K562 (cell line): ENCODE data around the gene TNIP1. TPM values are rescaled to one million over a fixed set of nuclear protein-coding genes. Genes with fewer than 3 reads are reported as not detected.
A peak's percentile ranks its signal among the peaks of the same experiment; 100 is the strongest.

ENCODE experiments used
- EGR1 ChIP-seq: fragments of 450-650 bp; conservative IDR thresholded peaks from 2 replicates; pipeline ENCODE4 v1.6.1; 2017; ENCODE audit warnings: mild to moderate bottlenecking
- MGA ChIP-seq: fragments of 450-650 bp; IDR thresholded peaks from 2 replicates; pipeline ENCODE4 v1.6.1; 2016; ENCODE audit warnings: mild to moderate bottlenecking, moderate library complexity
- NCOA4 ChIP-seq: fragments of 450-650 bp; IDR thresholded peaks from 2 replicates; pipeline ENCODE4 v1.6.1; 2018; ENCODE audit warnings: mild to moderate bottlenecking; ENCODE audit not compliant: partially characterized antibody
- NR2F6 ChIP-seq: fragments of 450-650 bp; formaldehyde crosslinking; IDR thresholded peaks from 2 replicates; pipeline ENCODE4 v1.4.0; 2020; ENCODE audit warnings: mild to moderate bottlenecking
- POLR2A ChIP-seq: fragments of 450-650 bp; conservative IDR thresholded peaks from 2 replicates; pipeline ENCODE4 v1.6.1; 2016
- SMARCA5 ChIP-seq: fragments of 450-650 bp; IDR thresholded peaks from 2 replicates; pipeline ENCODE4 v1.6.1; 2016
- ZNF431 ChIP-seq: sonication (generic); formaldehyde crosslinking; IDR thresholded peaks from 2 replicates; pipeline ENCODE4 v1.8.0; 2022; ENCODE audit warnings: mild to moderate bottlenecking, missing genetic modification reagents
- polyA plus RNA-seq, 8 experiments: library from polyadenylated mRNA; depleted of rRNA in 4 of 8; stranded (reverse) in 5 of 8; unstranded in 3 of 8; fragments of >200 nt; fragmentation: Nextera tagmentation in 2 of 8; fragmentation: Illumina TruSeq in 1 of 8; extraction: Ambion mirVana in 2 of 8; extraction: Trizol in 1 of 8; gene quantifications; 2 replicates each; pipeline versions ENCODE4 v1.2.1 to v1.2.3, GENCODE V29; 2011 to 2014; ENCODE audit warnings: inconsistent platforms in 1 of 8, missing spikeins in 1 of 8
- total RNA-seq, 7 experiments: library from RNA; depleted of rRNA in 6 of 7; stranded (reverse); fragments of >200 nt in 6 of 7; fragmentation: Illumina TruSeq in 2 of 7; extraction: Trizol in 2 of 7; gene quantifications; 2 replicates each; pipeline versions ENCODE4 v1.2.1 to v1.2.3, GENCODE V29; 2011 to 2021; ENCODE audit warnings: low replicate concordance in 1 of 7
- TF ChIP-seq, protein P1 (sequence below): fragments of 450-650 bp; formaldehyde crosslinking; IDR thresholded peaks from 2 replicates; pipeline ENCODE4 v1.4.0; 2020; ENCODE audit warnings: mild to moderate bottlenecking, mixed read lengths
- TF ChIP-seq, protein P2 (sequence below): sonication (generic); formaldehyde crosslinking; IDR thresholded peaks from 2 replicates; pipeline ENCODE4 v1.8.0; 2023; ENCODE audit warnings: missing genetic modification reagents, mild to moderate bottlenecking, borderline replicate concordance

Gene TNIP1
- total and polyA plus RNA-seq, 9 of the 15 experiments (the other 6 are each of a cell fraction or from before 2014, with no cell fraction given) = 0.46 to 41.0 (median 24.6) TPM

GRCh38 chr5:151106509-151106908, 25.7 kb upstream of the TNIP1 start (continued):
- TF ChIP-seq ZNF431 (CRISPR knock-in tag) (no peak), SMARCA5 (peak; percentile 41; the same call in 1 of the 2 replicates), MGA (0 out of 2 replicates have a peak, but pooled peaks have one; percentile 13), NR2F6 (CRISPR knock-in tag) (no peak), NCOA4 (no peak), EGR1 (no peak), POLR2A (no peak)
- TF ChIP-seq, protein P1, sequence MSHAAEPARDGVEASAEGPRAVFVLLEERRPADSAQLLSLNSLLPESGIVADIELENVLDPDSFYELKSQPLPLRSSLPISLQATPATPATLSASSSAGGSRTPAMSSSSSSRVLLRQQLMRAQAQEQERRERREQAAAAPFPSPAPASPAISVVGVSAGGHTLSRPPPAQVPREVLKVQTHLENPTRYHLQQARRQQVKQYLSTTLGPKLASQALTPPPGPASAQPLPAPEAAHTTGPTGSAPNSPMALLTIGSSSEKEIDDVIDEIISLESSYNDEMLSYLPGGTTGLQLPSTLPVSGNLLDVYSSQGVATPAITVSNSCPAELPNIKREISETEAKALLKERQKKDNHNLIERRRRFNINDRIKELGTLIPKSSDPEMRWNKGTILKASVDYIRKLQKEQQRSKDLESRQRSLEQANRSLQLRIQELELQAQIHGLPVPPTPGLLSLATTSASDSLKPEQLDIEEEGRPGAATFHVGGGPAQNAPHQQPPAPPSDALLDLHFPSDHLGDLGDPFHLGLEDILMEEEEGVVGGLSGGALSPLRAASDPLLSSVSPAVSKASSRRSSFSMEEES = no peak
- TF ChIP-seq, protein P2, sequence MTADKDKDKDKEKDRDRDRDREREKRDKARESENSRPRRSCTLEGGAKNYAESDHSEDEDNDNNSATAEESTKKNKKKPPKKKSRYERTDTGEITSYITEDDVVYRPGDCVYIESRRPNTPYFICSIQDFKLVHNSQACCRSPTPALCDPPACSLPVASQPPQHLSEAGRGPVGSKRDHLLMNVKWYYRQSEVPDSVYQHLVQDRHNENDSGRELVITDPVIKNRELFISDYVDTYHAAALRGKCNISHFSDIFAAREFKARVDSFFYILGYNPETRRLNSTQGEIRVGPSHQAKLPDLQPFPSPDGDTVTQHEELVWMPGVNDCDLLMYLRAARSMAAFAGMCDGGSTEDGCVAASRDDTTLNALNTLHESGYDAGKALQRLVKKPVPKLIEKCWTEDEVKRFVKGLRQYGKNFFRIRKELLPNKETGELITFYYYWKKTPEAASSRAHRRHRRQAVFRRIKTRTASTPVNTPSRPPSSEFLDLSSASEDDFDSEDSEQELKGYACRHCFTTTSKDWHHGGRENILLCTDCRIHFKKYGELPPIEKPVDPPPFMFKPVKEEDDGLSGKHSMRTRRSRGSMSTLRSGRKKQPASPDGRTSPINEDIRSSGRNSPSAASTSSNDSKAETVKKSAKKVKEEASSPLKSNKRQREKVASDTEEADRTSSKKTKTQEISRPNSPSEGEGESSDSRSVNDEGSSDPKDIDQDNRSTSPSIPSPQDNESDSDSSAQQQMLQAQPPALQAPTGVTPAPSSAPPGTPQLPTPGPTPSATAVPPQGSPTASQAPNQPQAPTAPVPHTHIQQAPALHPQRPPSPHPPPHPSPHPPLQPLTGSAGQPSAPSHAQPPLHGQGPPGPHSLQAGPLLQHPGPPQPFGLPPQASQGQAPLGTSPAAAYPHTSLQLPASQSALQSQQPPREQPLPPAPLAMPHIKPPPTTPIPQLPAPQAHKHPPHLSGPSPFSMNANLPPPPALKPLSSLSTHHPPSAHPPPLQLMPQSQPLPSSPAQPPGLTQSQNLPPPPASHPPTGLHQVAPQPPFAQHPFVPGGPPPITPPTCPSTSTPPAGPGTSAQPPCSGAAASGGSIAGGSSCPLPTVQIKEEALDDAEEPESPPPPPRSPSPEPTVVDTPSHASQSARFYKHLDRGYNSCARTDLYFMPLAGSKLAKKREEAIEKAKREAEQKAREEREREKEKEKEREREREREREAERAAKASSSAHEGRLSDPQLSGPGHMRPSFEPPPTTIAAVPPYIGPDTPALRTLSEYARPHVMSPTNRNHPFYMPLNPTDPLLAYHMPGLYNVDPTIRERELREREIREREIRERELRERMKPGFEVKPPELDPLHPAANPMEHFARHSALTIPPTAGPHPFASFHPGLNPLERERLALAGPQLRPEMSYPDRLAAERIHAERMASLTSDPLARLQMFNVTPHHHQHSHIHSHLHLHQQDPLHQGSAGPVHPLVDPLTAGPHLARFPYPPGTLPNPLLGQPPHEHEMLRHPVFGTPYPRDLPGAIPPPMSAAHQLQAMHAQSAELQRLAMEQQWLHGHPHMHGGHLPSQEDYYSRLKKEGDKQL (CRISPR knock-in tag) = no peak
